Upper lobe of right lung (tissue), 1 donor: Measurements from ENCODE around the gene ZBED1. TPM values are rescaled to one million over a fixed set of nuclear protein-coding genes. Genes with fewer than 3 reads are reported as not detected.
A peak's percentile ranks its signal among the peaks of the same experiment; 100 is the strongest.

Experiments
- ATAC-seq: fragments of 200-7000 bp; cut with Tn5 transposase; one replicate; pipeline ENCODE4 v1.9.1; 2020; ENCODE audit warnings: mild to moderate bottlenecking, moderate library complexity
- DNase-seq: peaks from one replicate; pipeline ENCODE4 v3.0.0-alpha.2; 2020
- H3K27ac ChIP-seq: fragments of 200-600 bp; one replicate; pipeline ENCODE4 v1.8.0; 2022
- H3K27me3 ChIP-seq: fragments of 200-600 bp; one replicate; pipeline ENCODE4 v1.8.0; 2022; ENCODE audit warnings: mild to moderate bottlenecking
- H3K36me3 ChIP-seq: fragments of 200-600 bp; one replicate; pipeline ENCODE4 v1.8.0; 2022
- H3K4me1 ChIP-seq: fragments of 200-600 bp; one replicate; pipeline ENCODE4 v1.8.0; 2022
- H3K4me3 ChIP-seq: fragments of 200-600 bp; one replicate; pipeline ENCODE4 v1.8.0; 2022; ENCODE audit warnings: mild to moderate bottlenecking
- H3K9me3 ChIP-seq: fragments of 200-600 bp; one replicate; pipeline ENCODE4 v1.8.0; 2022
- CTCF ChIP-seq: fragments of 200-600 bp; IDR thresholded peaks from one replicate; pipeline ENCODE4 v1.8.0; 2022; ENCODE audit warnings: antibody characterized with exemption
- intact Hi-C: fragments of 100-400 bp; cut with DNase I; formaldehyde crosslinking; loops from one replicate; pipeline ENCODE4 v1.11.0; 2022
- total RNA-seq: library from RNA; stranded (reverse); fragmentation: NEBNext Ultra II Directional; extraction: Animal tissue kit (Norgen Biotek cat#: 25700); gene quantifications from one replicate; pipeline ENCODE4 v1.2.1, GENCODE V29; 2021
- donor health status: DM: no; HTN: yes; CAD: no; lungs with severe emphysema.

ZBED1 gene
- total RNA-seq, 1 donor from 2014 or later: 40.0 TPM

DNA sequence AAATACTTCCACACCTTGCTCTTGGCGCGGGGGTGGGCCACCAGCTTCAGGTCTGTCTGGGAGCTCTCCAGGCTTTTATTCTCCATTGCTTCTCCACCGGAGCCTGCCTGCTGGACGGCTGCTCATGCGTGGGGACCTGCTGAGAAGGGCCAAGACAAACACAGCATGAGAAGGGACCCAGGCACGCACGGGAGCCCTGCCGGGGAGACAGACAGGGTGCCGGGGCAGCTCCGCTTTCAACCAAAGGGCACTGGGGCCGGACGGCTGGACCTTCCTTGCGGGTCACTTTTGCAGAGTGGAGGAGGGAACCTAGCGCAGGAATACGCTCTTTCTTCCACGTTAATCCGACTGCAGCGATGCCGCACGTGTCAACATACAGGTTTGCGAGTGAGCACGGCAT is 10.1 kb downstream of the ZBED1 start:
- peak; percentile 51 for DNase-seq
- H3K9me3 ChIP-seq: no peaks in the 10 kb centered on the region
- intact Hi-C loops: no loop called here

GRCh38 chrX:2489446-2490445 is 11.0 kb downstream of the ZBED1 start:
- DNase-seq: no peak
- intact Hi-C loops: no loop called here
- Histone ChIP-seq H3K27ac (no peak overlapping the region), H3K27me3 (no peaks in the 10 kb centered on the region), H3K36me3 (peaks cover 43% of the 10 kb centered on the region), H3K4me3 (no peak overlapping the region), H3K9me3 (no peaks in the 10 kb centered on the region), H3K4me1 (no peaks in the 10 kb centered on the region)
- TF ChIP-seq CTCF: no peak
- ATAC-seq: peak; percentile 7

More for the DNA sequence above, 10.1 kb downstream of the ZBED1 start:
- Histone ChIP-seq H3K27me3 (no peaks in the 10 kb centered on the region), H3K4me3 (no peak overlapping the region), H3K4me1 (no peaks in the 10 kb centered on the region), H3K27ac (no peak overlapping the region), H3K36me3 (peaks cover 50% of the 10 kb centered on the region)
- TF ChIP-seq CTCF: no peak
- no peak for ATAC-seq

DNA sequence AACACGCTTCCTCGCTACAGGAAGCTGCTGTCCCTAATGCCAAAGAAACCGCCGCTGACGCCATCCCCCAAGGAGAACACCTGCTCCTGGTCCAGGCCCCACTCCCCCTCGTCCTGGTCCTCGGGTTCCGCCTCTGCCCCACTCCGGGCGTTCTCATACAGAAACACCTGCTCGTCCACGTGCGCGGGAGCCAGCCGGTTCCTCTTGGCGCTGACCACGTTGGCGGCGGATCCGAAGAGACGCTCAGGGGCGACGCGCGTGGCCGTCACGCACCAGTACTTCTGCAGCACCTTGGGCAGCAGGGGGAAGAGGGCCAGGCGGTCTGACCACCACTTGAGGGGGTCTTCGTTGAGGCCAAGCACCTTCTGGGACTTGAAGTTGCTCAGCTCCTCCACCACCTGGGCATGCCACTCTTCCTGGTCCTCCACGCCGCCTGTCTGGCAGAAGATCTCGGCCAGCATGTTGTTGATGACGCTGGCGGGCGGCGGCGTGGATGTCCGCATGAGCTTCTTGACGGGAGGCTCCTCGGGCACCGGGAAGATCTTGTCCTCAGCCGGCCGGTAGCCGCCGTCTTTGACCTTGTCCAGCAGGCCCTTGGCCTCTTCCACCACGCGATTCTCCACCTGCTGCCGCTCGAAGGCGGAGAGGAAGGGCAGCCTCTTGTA is 12.0 kb downstream of the ZBED1 start:
- ATAC-seq (no peak), DNase-seq (no peak)
- no peak for TF ChIP-seq CTCF
- peaks cover 43% of the 10 kb centered on the region for H3K36me3 ChIP-seq
- no peaks in the 10 kb centered on the region for H3K27me3 ChIP-seq
- no peaks in the 10 kb centered on the region for H3K4me1 ChIP-seq
- H3K27ac ChIP-seq: no peak overlapping the region
- no peaks in the 10 kb centered on the region for H3K9me3 ChIP-seq
- no peak overlapping the region for H3K4me3 ChIP-seq
- intact Hi-C loops: no loop called here

- no peaks in the 10 kb centered on the region for H3K4me1 ChIP-seq
- no peak for TF ChIP-seq CTCF
- intact Hi-C loops: no loop called here
- DNase-seq (no peak), ATAC-seq (no peak)
- H3K27me3 ChIP-seq: no peaks in the 10 kb centered on the region
- no peak overlapping the region for H3K27ac ChIP-seq
- H3K9me3 ChIP-seq: no peaks in the 10 kb centered on the region
- H3K4me3 ChIP-seq: no peak overlapping the region
- peaks cover 43% of the 10 kb centered on the region for H3K36me3 ChIP-seq
Observed at GRCh38 chrX:2487366-2487765, 13.4 kb downstream of the ZBED1 start.

DNA sequence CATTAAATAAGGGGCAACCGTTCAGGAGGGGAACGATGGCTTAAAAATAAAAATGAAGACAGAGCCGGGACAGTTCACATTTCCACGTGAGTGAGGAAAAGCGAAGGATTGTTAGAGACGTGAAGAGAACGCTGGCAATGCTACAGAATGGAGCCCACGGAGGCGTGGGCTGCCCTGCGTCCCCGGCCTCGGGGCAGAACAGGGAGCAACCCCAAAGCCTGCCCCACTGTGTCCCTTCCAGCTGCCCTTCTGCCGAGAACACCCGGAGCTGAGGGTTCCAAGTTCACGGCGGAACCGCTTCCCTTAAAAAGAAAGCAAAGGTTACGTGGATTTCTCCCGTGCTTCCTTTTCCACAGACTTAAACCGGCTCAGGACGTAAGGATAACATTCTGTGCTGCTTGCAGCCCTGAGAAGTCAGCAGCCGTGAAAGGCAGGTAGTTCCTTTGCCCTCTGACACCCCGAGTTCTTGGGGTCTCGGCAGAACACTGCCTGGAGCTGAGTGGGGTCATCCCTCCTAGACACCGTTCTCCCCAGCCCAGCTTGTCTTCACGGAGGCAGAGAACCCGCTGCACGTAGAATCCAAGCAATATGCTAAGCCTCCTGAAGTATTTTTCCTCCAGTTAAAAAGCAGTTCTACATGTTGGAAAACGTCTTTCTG is 14.2 kb downstream of the ZBED1 start:
- H3K27ac ChIP-seq: no peak overlapping the region

More for the DNA sequence above, 14.2 kb downstream of the ZBED1 start:
- H3K36me3 ChIP-seq: peaks cover 43% of the 10 kb centered on the region
- H3K4me1 ChIP-seq: no peaks in the 10 kb centered on the region
- H3K27me3 ChIP-seq: no peaks in the 10 kb centered on the region
- H3K9me3 ChIP-seq: no peaks in the 10 kb centered on the region
- intact Hi-C loops: no loop called here
- ATAC-seq: no peak
- no peak for TF ChIP-seq CTCF
- peak; percentile 29 for DNase-seq
- no peak overlapping the region for H3K4me3 ChIP-seq
